H1 (cell line): ENCODE results near the gene CTNND2.

Experiments used
- BCL11A ChIP-seq, 2 experiments: IDR thresholded peaks; one replicate each; pipeline ENCODE4 v1.6.1; 2011; ENCODE audit warnings: low read depth in 2 of 2, low read length in 2 of 2, mild to moderate bottlenecking in 2 of 2
- CHD7 ChIP-seq: fragments of 300-600 bp; sonication (generic); IDR thresholded peaks from 2 replicates; pipeline ENCODE4 v1.7.1; 2012; ENCODE audit warnings: low read length, moderate library complexity, mild to moderate bottlenecking, inconsistent platforms; ENCODE audit not compliant: insufficient replicate concordance
- CTCF ChIP-seq, 3 experiments: IDR thresholded peaks; 1 replicate in 2 of 3; 2 replicates in 1 of 3; pipeline versions ENCODE4 v1.5.1 to v1.6.1; 2011; ENCODE audit warnings: low read length in 3 of 3, mild to moderate bottlenecking in 3 of 3, inconsistent platforms in 2 of 3, low read depth in 1 of 3, moderate library complexity in 1 of 3; ENCODE audit not compliant: insufficient read depth in 1 of 3; ENCODE audit errors: control extremely low read depth in 1 of 3
- RAD21 ChIP-seq, 2 experiments: IDR thresholded peaks in 1 of 2; conservative IDR thresholded peaks in 1 of 2; 2 replicates each; pipeline ENCODE4 v1.6.1; 2011; ENCODE audit warnings: low read depth in 2 of 2, low read length in 2 of 2, improper control_type of control experiment in 1 of 2, inconsistent platforms in 1 of 2, mild to moderate bottlenecking in 1 of 2, moderate library complexity in 1 of 2
- SIX5 ChIP-seq: IDR thresholded peaks from 2 replicates; pipeline ENCODE4 v1.6.1; 2011; ENCODE audit warnings: mild to moderate bottlenecking, low read depth, low read length
- SP1 ChIP-seq: IDR thresholded peaks from 2 replicates; pipeline ENCODE4 v1.6.1; 2011; ENCODE audit warnings: low read depth, low read length
- TAF1 ChIP-seq: IDR thresholded peaks from 2 replicates; pipeline ENCODE4 v1.6.1; 2011; ENCODE audit warnings: mild to moderate bottlenecking, low read depth, low read length
- YY1 ChIP-seq: IDR thresholded peaks from 2 replicates; pipeline ENCODE4 v1.6.1; 2011; ENCODE audit warnings: low read depth, mild to moderate bottlenecking, low read length
- ZNF274 ChIP-seq: IDR thresholded peaks from 2 replicates; pipeline ENCODE4 v1.7.0; 2012; ENCODE audit warnings: low read length, borderline replicate concordance; ENCODE audit errors: extremely low read depth
- TF ChIP-seq, protein P1 (sequence below): IDR thresholded peaks from 2 replicates; pipeline ENCODE4 v1.6.1; 2012; ENCODE audit warnings: low read length, inconsistent platforms

GRCh38 chr5:11302663-11303062 is 601.6 kb downstream of the CTNND2 start:
- TF ChIP-seq SIX5 = no peak
- no peak for TF ChIP-seq ZNF274
- TF ChIP-seq CTCF (IDR thresholded peaks at IDR 0.05; ENCODE audit: control extremely low read depth in 1 of 3, insufficient read depth in 1 of 3, low read depth in 1 of 3, low read length in 3 of 3) = no peak
- no peak for TF ChIP-seq BCL11A (IDR thresholded peaks at IDR 0.05; ENCODE audit: low read depth in 2 of 2, low read length in 2 of 2)
- TF ChIP-seq SP1 = no peak
- no peak for TF ChIP-seq RAD21 (IDR thresholded peaks at IDR 0.05 in 1 of 2, conservative IDR thresholded peaks at IDR 0.05 in 1 of 2; ENCODE audit: low read depth in 2 of 2, low read length in 2 of 2)
- no peak for TF ChIP-seq TAF1
- no peak for TF ChIP-seq CHD7
- TF ChIP-seq YY1 = no peak
- TF ChIP-seq, protein P1, sequence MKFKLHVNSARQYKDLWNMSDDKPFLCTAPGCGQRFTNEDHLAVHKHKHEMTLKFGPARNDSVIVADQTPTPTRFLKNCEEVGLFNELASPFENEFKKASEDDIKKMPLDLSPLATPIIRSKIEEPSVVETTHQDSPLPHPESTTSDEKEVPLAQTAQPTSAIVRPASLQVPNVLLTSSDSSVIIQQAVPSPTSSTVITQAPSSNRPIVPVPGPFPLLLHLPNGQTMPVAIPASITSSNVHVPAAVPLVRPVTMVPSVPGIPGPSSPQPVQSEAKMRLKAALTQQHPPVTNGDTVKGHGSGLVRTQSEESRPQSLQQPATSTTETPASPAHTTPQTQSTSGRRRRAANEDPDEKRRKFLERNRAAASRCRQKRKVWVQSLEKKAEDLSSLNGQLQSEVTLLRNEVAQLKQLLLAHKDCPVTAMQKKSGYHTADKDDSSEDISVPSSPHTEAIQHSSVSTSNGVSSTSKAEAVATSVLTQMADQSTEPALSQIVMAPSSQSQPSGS = no peak
